HepG2 (cell line): ENCODE results near the gene WFDC10B. TPM values are rescaled to one million over a fixed set of nuclear protein-coding genes. Genes with fewer than 3 reads are reported as not detected.

Experiments
- ASH2L ChIP-seq: fragments of 300-600, 200-600 bp; sonication (generic); IDR thresholded peaks from 2 replicates; pipeline ENCODE4 v1.7.0; 2017; ENCODE audit warnings: low read depth, mild to moderate bottlenecking, moderate library complexity, mixed read lengths, low read length; ENCODE audit not compliant: insufficient read length
- ATF2 ChIP-seq: sonication (generic); formaldehyde crosslinking; IDR thresholded peaks from 2 replicates; pipeline ENCODE4 v1.4.0; 2020; ENCODE audit warnings: missing genetic modification reagents
- ATF4 ChIP-seq, 2 experiments: fragments of 450-650 bp in 1 of 2; sonication (generic) in 1 of 2; formaldehyde crosslinking; IDR thresholded peaks; 2 replicates each; pipeline versions ENCODE4 v1.5.0 to v1.8.0; 2020 to 2022; ENCODE audit warnings: mild to moderate bottlenecking in 1 of 2, missing genetic modification reagents in 1 of 2
- CEBPB ChIP-seq: IDR thresholded peaks from 2 replicates; pipeline ENCODE4 v1.6.1; 2011; ENCODE audit warnings: low read depth, low read length, improper control_type of control experiment, borderline replicate concordance
- FOXM1 ChIP-seq: sonication (generic); formaldehyde crosslinking; IDR thresholded peaks from 2 replicates; pipeline ENCODE4 v1.5.0; 2020; ENCODE audit warnings: missing genetic modification reagents
- GTF3A ChIP-seq: sonication (generic); formaldehyde crosslinking; conservative IDR thresholded peaks from 2 replicates; pipeline ENCODE4 v1.4.0; 2020; ENCODE audit warnings: mild to moderate bottlenecking, missing genetic modification reagents
- JDP2 ChIP-seq: sonication (generic); formaldehyde crosslinking; IDR thresholded peaks from 2 replicates; pipeline ENCODE4 v1.8.1; 2022; ENCODE audit warnings: missing genetic modification reagents, borderline replicate concordance
- LCORL ChIP-seq, 2 experiments: fragments of 450-650 bp in 1 of 2; sonication (generic) in 1 of 2; formaldehyde crosslinking in 1 of 2; IDR thresholded peaks; 2 replicates each; pipeline versions ENCODE4 v1.5.0 to v1.6.1; 2017 to 2020; ENCODE audit warnings: antibody characterized with exemption in 1 of 2, missing genetic modification reagents in 1 of 2
- NFE2L2 ChIP-seq: fragments of 150-350 bp; IDR thresholded peaks from 2 replicates; pipeline ENCODE4 v1.6.1; 2014; ENCODE audit warnings: low read length
- NFKBIZ ChIP-seq: IDR thresholded peaks from 2 replicates; pipeline ENCODE4 v1.6.1; 2018; ENCODE audit warnings: missing genetic modification reagents, missing compliant biosample characterization
- NR2C2 ChIP-seq: sonication (generic); formaldehyde crosslinking; IDR thresholded peaks from 2 replicates; pipeline ENCODE4 v1.4.0; 2020; ENCODE audit warnings: missing genetic modification reagents, mild to moderate bottlenecking, moderate library complexity, borderline replicate concordance
- PATZ1 ChIP-seq: sonication (generic); formaldehyde crosslinking; IDR thresholded peaks from 2 replicates; pipeline ENCODE4 v1.4.0; 2020; ENCODE audit warnings: missing genetic modification reagents
- PRDM15 ChIP-seq: sonication (generic); formaldehyde crosslinking; IDR thresholded peaks from 2 replicates; pipeline ENCODE4 v1.4.0; 2020; ENCODE audit warnings: missing genetic modification reagents
- RBAK ChIP-seq: sonication (generic); formaldehyde crosslinking; IDR thresholded peaks from 2 replicates; pipeline ENCODE4 v1.5.1; 2020; ENCODE audit warnings: mild to moderate bottlenecking, missing genetic modification reagents
- THAP11 ChIP-seq: IDR thresholded peaks from 2 replicates; pipeline ENCODE4 v1.6.1; 2016; ENCODE audit warnings: missing biosample characterization, missing genetic modification reagents
- ZBTB37 ChIP-seq: sonication (generic); formaldehyde crosslinking; IDR thresholded peaks from 2 replicates; pipeline ENCODE4 v1.4.0; 2020; ENCODE audit warnings: mild to moderate bottlenecking, missing genetic modification reagents
- ZFP36 ChIP-seq: fragments of 150-350 bp; IDR thresholded peaks from 2 replicates; pipeline ENCODE4 v1.6.1; 2018; ENCODE audit warnings: borderline replicate concordance, low read length, low read depth; ENCODE audit not compliant: partially characterized antibody
- ZNF12 ChIP-seq: sonication (generic); formaldehyde crosslinking; IDR thresholded peaks from 2 replicates; pipeline ENCODE4 v1.5.0; 2020; ENCODE audit warnings: missing genetic modification reagents
- ZNF205 ChIP-seq: IDR thresholded peaks from 2 replicates; pipeline ENCODE4 v1.6.1; 2018; ENCODE audit warnings: missing biosample characterization, missing genetic modification reagents
- ZNF547 ChIP-seq: sonication (generic); formaldehyde crosslinking; IDR thresholded peaks from 2 replicates; pipeline ENCODE4 v1.5.1; 2020; ENCODE audit warnings: mild to moderate bottlenecking, missing genetic modification reagents
- ZSCAN9 ChIP-seq: IDR thresholded peaks from 2 replicates; pipeline ENCODE4 v1.6.1; 2016; ENCODE audit warnings: borderline replicate concordance
- polyA plus RNA-seq, 8 experiments: library from polyadenylated mRNA; depleted of rRNA in 3 of 8; stranded (reverse) in 7 of 8; unstranded in 1 of 8; fragments of >200 nt; fragmentation: Illumina TruSeq in 4 of 8; extraction: Trizol in 4 of 8; gene quantifications; 2 replicates each; pipeline versions ENCODE4 v1.2.1 to v1.2.3, GENCODE V29; 2011 to 2016; ENCODE audit warnings: low read depth in 4 of 8, missing spikeins in 1 of 8, mixed read lengths in 1 of 8; ENCODE audit not compliant: insufficient read depth in 1 of 8
- total RNA-seq, 5 experiments: library from RNA; depleted of rRNA; stranded (reverse); fragments of >200 nt; fragmentation: Illumina TruSeq; extraction: Trizol; gene quantifications; 2 replicates each; pipeline ENCODE4 v1.2.3, GENCODE V29; 2016; ENCODE audit warnings: low read depth in 1 of 5

Gene WFDC10B
- total and polyA plus RNA-seq, 2 of the 13 experiments (the other 11 are each of a cell fraction or from before 2014, with no cell fraction given) = 0.24 TPM; not detected in 1

- TF ChIP-seq ATF4 (CRISPR knock-in tag; IDR thresholded peaks at IDR 0.05) (peak in 1 of 2 experiments; percentile 65; a peak in 2 of 4 replicates), LCORL (IDR thresholded peaks at IDR 0.05) (peak; percentile 78; the same call in 1 of the 2 replicates), LCORL (CRISPR knock-in tag; IDR thresholded peaks at IDR 0.05) (0 out of 2 replicates have a peak, but pooled peaks have one; percentile 33), NR2C2 (peak; percentile 80), ATF2 (CRISPR knock-in tag) (peak; percentile 75), ZNF205 (CRISPR knock-in tag) (peak; percentile 25; the same call in 1 of the 2 replicates), JDP2 (CRISPR knock-in tag) (no peak), RBAK (CRISPR knock-in tag) (no peak), ZBTB37 (CRISPR knock-in tag) (peak; percentile 93), ZNF12 (CRISPR knock-in tag) (peak; percentile 74; the same call in 1 of the 2 replicates), FOXM1 (no peak), PATZ1 (CRISPR knock-in tag) (peak; percentile 60), ASH2L (peak; percentile 19), NFE2L2 (peak; percentile 24; the same call in 1 of the 2 replicates), PRDM15 (CRISPR knock-in tag) (no peak), ZNF547 (CRISPR knock-in tag) (no peak), NFKBIZ (CRISPR knock-in tag) (peak; percentile 75; the same call in 1 of the 2 replicates), THAP11 (peak; percentile 70), CEBPB (peak; percentile 99), ZSCAN9 (peak; percentile 26; the same call in 1 of the 2 replicates), ZFP36 (no peak), GTF3A (CRISPR knock-in tag) (no peak)
Observed at GRCh38 chr20:45725134-45725533, 20.3 kb upstream of the WFDC10B start (continued).
